SJCRH30 (cell line): ENCODE results near the gene PLOD3. TPM values are rescaled to one million over a fixed set of nuclear protein-coding genes. Genes with fewer than 3 reads are reported as not detected.

Experiments
- DNase-seq, 2 experiments: peaks; one replicate each; pipeline ENCODE4 v3.0.0-alpha.2; 2015 to 2020
- H3K27ac ChIP-seq: fragments of 250-450 bp; sonication (Bioruptor Pico); 2 replicates; pipeline ENCODE4 v1.5.1; 2020; ENCODE audit warnings: mild to moderate bottlenecking, moderate library complexity
- H3K27me3 ChIP-seq: fragments of 250-450 bp; sonication (Bioruptor Pico); 2 replicates; pipeline ENCODE4 v1.5.1; 2020; ENCODE audit warnings: mild to moderate bottlenecking, moderate library complexity
- H3K36me3 ChIP-seq: fragments of 250-450 bp; sonication (Bioruptor Pico); 2 replicates; pipeline ENCODE4 v1.5.1; 2020; ENCODE audit warnings: mild to moderate bottlenecking, moderate library complexity
- H3K4me1 ChIP-seq: fragments of 250-450 bp; sonication (Bioruptor Pico); 2 replicates; pipeline ENCODE4 v1.5.1; 2020; ENCODE audit warnings: mild to moderate bottlenecking, moderate library complexity
- H3K4me3 ChIP-seq: fragments of 250-450 bp; sonication (Bioruptor Pico); 2 replicates; pipeline ENCODE4 v1.5.1; 2020; ENCODE audit warnings: mild to moderate bottlenecking, moderate library complexity
- H3K9me3 ChIP-seq: fragments of 250-450 bp; sonication (Bioruptor Pico); replicated peaks from 2 replicates; pipeline ENCODE4 v1.5.1; 2020; ENCODE audit warnings: mild to moderate bottlenecking, moderate library complexity
- total RNA-seq: library from RNA; depleted of rRNA; stranded (reverse); fragments of >200 nt; shearing (Covaris generic); gene quantifications from 2 replicates; pipeline ENCODE4 v1.2.3, GENCODE V29; 2014

The PLOD3 gene
- total RNA-seq, 1 experiment from 2014 or later = 53.0 TPM

- Histone ChIP-seq H3K9me3 (no peaks in the 10 kb centered on the region), H3K36me3 (no peaks in the 10 kb centered on the region), H3K27me3 (peaks cover 43% of the 10 kb centered on the region), H3K4me3 (no peak overlapping the region), H3K4me1 (no peaks in the 10 kb centered on the region), H3K27ac (no peak overlapping the region)
- no peak for DNase-seq
Measured at GRCh38 chr7:101170617-101171441, 46.6 kb downstream of the PLOD3 start.

- no peaks in the 10 kb centered on the region for H3K36me3 ChIP-seq
- no peak overlapping the region for H3K4me3 ChIP-seq
- H3K27me3 ChIP-seq = peaks cover 43% of the 10 kb centered on the region
- peak; percentile 61 to 65 for DNase-seq
- H3K27ac ChIP-seq = no peak overlapping the region
- no peaks in the 10 kb centered on the region; the same call in 1 of the 2 replicates for H3K4me1 ChIP-seq
- H3K9me3 ChIP-seq = no peaks in the 10 kb centered on the region
Measured at GRCh38 chr7:101169838-101170551, 47.4 kb downstream of the PLOD3 start.

- H3K36me3 ChIP-seq = no peaks in the 10 kb centered on the region
- H3K4me1 ChIP-seq = no peaks in the 10 kb centered on the region; the same call in 1 of the 2 replicates
- DNase-seq = no peak
- H3K27me3 ChIP-seq = peaks cover 38% of the 10 kb centered on the region
- no peak overlapping the region for H3K4me3 ChIP-seq
- no peak overlapping the region for H3K27ac ChIP-seq
- no peaks in the 10 kb centered on the region for H3K9me3 ChIP-seq
Measured at GRCh38 chr7:101169110-101169837, 48.1 kb downstream of the PLOD3 start.

- Histone ChIP-seq H3K4me1 (no peaks in the 10 kb centered on the region; the same call in 1 of the 2 replicates), H3K9me3 (no peaks in the 10 kb centered on the region), H3K27ac (no peak overlapping the region), H3K36me3 (no peaks in the 10 kb centered on the region), H3K4me3 (no peak overlapping the region), H3K27me3 (peaks cover 32% of the 10 kb centered on the region)
- DNase-seq = no peak
Measured at GRCh38 chr7:101168412-101169049, 48.9 kb downstream of the PLOD3 start.

GRCh38 chr7:101167645-101168411 lies 49.6 kb downstream of the PLOD3 start:
- Histone ChIP-seq H3K27ac (no peak overlapping the region), H3K4me1 (no peaks in the 10 kb centered on the region; the same call in 1 of the 2 replicates), H3K9me3 (no peaks in the 10 kb centered on the region), H3K36me3 (no peaks in the 10 kb centered on the region), H3K4me3 (no peak overlapping the region), H3K27me3 (peaks cover 25% of the 10 kb centered on the region)
- no peak for DNase-seq

GRCh38 chr7:101166909-101167644 lies 50.3 kb downstream of the PLOD3 start:
- Histone ChIP-seq H3K27ac (no peak overlapping the region), H3K4me3 (no peak overlapping the region), H3K36me3 (no peaks in the 10 kb centered on the region), H3K9me3 (no peaks in the 10 kb centered on the region), H3K4me1 (peaks cover 3% of the 10 kb centered on the region; the same call in 1 of the 2 replicates), H3K27me3 (peaks cover 21% of the 10 kb centered on the region)
- no peak for DNase-seq

GRCh38 chr7:101166648-101166908 lies 50.8 kb downstream of the PLOD3 start:
- H3K27ac ChIP-seq = no peak overlapping the region
- H3K9me3 ChIP-seq = no peaks in the 10 kb centered on the region
- no peak overlapping the region for H3K4me3 ChIP-seq
- no peaks in the 10 kb centered on the region for H3K36me3 ChIP-seq
- DNase-seq = no peak
- peaks cover 3% of the 10 kb centered on the region; the same call in 1 of the 2 replicates for H3K4me1 ChIP-seq
- H3K27me3 ChIP-seq = peaks cover 17% of the 10 kb centered on the region

- H3K27me3 ChIP-seq = peaks cover 16% of the 10 kb centered on the region
- H3K4me3 ChIP-seq = peak overlapping the region; percentile 14
- H3K9me3 ChIP-seq = no peaks in the 10 kb centered on the region
- H3K4me1 ChIP-seq = peaks cover 3% of the 10 kb centered on the region; the same call in 1 of the 2 replicates
- DNase-seq = no peak
- H3K27ac ChIP-seq = no peak overlapping the region
- H3K36me3 ChIP-seq = no peaks in the 10 kb centered on the region
Measured at GRCh38 chr7:101165958-101166647, 51.3 kb downstream of the PLOD3 start.

GRCh38 chr7:101165075-101165957 lies 52.1 kb downstream of the PLOD3 start, which contains the start of gene VGF:
TSS of gene VGF (minus strand) at chr7:101165569. CDS start at chr7:101164843, 726 bp downstream.
- peaks cover 3% of the 10 kb centered on the region; the same call in 1 of the 2 replicates for H3K4me1 ChIP-seq
- no peaks in the 10 kb centered on the region for H3K36me3 ChIP-seq
- no peak within 1 kb of the TSS for H3K27ac ChIP-seq
- peak within 1 kb of the TSS; percentile 14 for H3K4me3 ChIP-seq
- no peaks in the 10 kb centered on the region for H3K9me3 ChIP-seq
- peaks cover 10% of the 10 kb centered on the region for H3K27me3 ChIP-seq
- peak; percentile 94 to 96 for DNase-seq

- Histone ChIP-seq H3K27me3 (peaks cover 3% of the 10 kb centered on the region; the same call in 1 of the 2 replicates), H3K9me3 (no peaks in the 10 kb centered on the region), H3K4me1 (peaks cover 3% of the 10 kb centered on the region; the same call in 1 of the 2 replicates), H3K27ac (no peak overlapping the region), H3K4me3 (no peak overlapping the region), H3K36me3 (no peaks in the 10 kb centered on the region)
- DNase-seq = no peak
Measured at GRCh38 chr7:101164071-101164840, 53.1 kb downstream of the PLOD3 start.

GRCh38 chr7:101163279-101164070 lies 53.9 kb downstream of the PLOD3 start:
- DNase-seq = peak; percentile 29 to 30
- Histone ChIP-seq H3K27ac (no peak overlapping the region), H3K36me3 (no peaks in the 10 kb centered on the region), H3K9me3 (no peaks in the 10 kb centered on the region), H3K4me3 (peak overlapping the region; percentile 60), H3K4me1 (peaks cover 3% of the 10 kb centered on the region; the same call in 1 of the 2 replicates), H3K27me3 (no peaks in the 10 kb centered on the region)
